Adipocyte (in vitro differentiated cells): ENCODE data around the gene SNAP47.

Experiments
- DNase-seq: peaks from one replicate; pipeline ENCODE4 v3.0.0-alpha.2; 2015; ENCODE audit warnings: low read depth
- H3K27me3 ChIP-seq: replicated peaks from 2 replicates; pipeline ENCODE4 v1.7.0; 2013; ENCODE audit warnings: mild to moderate bottlenecking, low read length, moderate library complexity; ENCODE audit not compliant: control insufficient read depth, insufficient read depth
- H3K36me3 ChIP-seq: 2 replicates; pipeline ENCODE4 v1.7.0; 2013; ENCODE audit warnings: low read length, mild to moderate bottlenecking, moderate library complexity; ENCODE audit not compliant: control insufficient read depth, insufficient read depth, severe bottlenecking
- H3K4me1 ChIP-seq: 2 replicates; pipeline ENCODE4 v1.7.0; 2013; ENCODE audit warnings: mild to moderate bottlenecking, low read length, moderate library complexity; ENCODE audit not compliant: control insufficient read depth, insufficient read depth
- H3K4me3 ChIP-seq: 2 replicates; pipeline ENCODE4 v1.7.0; 2013; ENCODE audit warnings: mild to moderate bottlenecking, low read length, moderate library complexity
- H3K9ac ChIP-seq: 2 replicates; pipeline ENCODE4 v1.7.0; 2013; ENCODE audit warnings: mild to moderate bottlenecking, low read length, moderate library complexity
- H3K9me3 ChIP-seq: 2 replicates; pipeline ENCODE4 v1.7.0; 2013; ENCODE audit warnings: mild to moderate bottlenecking, low read length, moderate library complexity; ENCODE audit not compliant: control insufficient read depth

Gene SNAP47

DNA sequence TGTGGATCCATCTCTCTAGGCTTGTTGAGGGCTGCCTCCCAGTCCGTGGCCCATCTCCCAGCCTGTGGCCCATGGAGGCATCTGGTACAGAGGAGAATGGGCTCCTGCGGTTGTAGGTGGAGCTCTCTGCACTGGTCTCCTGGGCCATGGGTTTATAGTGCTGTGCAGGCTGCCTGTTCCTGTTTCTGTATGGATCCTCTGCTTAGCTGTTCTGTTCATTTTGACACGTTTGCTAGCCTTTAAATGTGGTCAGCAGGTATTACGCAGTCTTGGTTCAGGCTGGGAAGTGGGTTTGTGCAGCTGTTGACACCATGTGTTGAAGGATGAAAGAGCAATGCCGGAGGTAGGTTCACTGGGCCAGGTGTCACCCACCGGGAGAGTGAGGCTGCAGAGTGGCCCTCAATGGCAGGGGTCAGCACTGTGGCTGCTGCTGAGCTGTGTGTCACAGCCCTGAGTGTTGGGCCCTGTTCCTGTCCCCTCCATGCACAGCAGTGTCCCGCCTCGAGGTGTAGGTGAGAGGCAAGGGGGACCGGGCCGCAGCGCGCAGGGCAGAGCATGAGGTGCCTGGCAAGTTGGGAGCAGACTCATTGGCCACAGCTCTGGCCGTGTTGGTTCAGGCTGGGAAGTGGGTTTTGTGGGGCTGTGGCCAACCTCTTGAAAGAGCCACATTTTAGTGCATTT, 39.0 kb downstream of the SNAP47 start:
- H3K27me3 ChIP-seq, result no peaks in the 10 kb centered on the region
- no peak for DNase-seq

DNA sequence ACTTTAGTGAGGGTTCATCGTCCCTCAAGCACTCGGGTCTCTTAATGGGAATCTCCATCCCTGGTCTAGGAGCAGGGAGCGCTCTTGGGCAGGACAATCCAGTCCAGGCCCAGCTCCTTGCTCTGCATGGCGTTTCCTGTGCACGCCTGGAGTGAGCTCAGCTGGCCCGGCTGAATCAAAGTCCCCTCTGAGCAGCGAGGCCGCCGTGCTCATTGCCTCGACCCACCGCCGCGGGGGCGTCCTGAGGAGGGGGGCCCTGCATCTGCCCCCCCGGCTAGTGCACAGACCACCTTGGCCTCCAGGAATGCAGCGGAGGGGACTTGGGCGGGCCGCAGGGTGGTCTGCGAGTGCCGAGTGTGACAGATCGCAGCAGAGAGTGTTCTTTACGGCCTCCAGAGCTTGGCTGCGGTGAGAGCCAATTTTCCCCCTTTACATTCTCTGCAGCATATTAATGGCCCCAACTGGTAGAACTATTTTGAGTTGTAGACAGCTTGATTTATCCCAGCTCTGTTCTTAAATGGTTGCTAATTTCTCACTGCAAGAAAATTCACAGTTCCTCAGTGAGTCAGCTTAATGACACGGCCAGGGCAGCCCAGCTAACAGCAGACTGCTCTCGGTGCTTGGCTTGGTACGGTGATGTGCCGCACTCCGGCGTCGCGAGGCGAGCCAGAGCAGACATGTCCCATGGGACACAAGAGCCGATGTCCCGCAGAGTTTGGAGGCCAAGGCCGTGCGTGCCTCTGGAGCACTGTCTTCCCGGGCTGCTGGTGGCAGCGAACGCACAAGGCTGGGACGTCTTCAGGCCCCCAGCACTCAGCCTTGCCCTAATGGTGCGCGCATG, 39.8 kb downstream of the SNAP47 start:
- H3K4me3 ChIP-seq, result no peak overlapping the region
- H3K9me3 ChIP-seq, result no peaks in the 10 kb centered on the region
- H3K27me3 ChIP-seq, result no peaks in the 10 kb centered on the region
- DNase-seq, result no peak
- H3K4me1 ChIP-seq, result peaks cover 15% of the 10 kb centered on the region
- peaks cover 25% of the 10 kb centered on the region for H3K36me3 ChIP-seq
- H3K9ac ChIP-seq, result no peak overlapping the region

More for the DNA sequence above, 39.0 kb downstream of the SNAP47 start:
- Histone ChIP-seq H3K4me3 (no peak overlapping the region), H3K4me1 (peaks cover 15% of the 10 kb centered on the region), H3K9me3 (no peaks in the 10 kb centered on the region), H3K36me3 (peaks cover 27% of the 10 kb centered on the region), H3K9ac (no peak overlapping the region)

DNA sequence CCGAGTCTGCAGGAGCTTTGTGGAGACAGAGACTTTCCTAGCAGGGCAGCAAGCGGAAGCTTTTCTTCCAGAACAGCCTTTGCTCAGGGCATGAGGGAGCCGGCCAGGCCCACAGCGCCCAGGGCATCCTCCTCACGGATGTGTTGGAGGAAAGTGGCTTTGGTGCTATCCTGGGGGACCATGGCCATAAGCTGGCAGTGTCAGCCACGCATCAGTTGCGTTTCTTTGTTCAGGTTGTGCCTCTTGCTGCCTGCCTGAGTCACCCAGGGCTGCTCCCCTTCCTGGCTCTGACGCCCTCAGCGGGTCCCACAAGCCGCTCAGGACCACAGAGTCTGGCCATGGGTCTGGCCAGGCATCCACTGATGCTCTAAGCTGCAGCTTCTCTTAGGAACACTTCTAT, 40.6 kb downstream of the SNAP47 start:
- Histone ChIP-seq H3K36me3 (peaks cover 18% of the 10 kb centered on the region), H3K4me1 (peaks cover 15% of the 10 kb centered on the region), H3K9me3 (no peaks in the 10 kb centered on the region), H3K9ac (no peak overlapping the region), H3K4me3 (no peak overlapping the region), H3K27me3 (no peaks in the 10 kb centered on the region)
- DNase-seq, result no peak

DNA sequence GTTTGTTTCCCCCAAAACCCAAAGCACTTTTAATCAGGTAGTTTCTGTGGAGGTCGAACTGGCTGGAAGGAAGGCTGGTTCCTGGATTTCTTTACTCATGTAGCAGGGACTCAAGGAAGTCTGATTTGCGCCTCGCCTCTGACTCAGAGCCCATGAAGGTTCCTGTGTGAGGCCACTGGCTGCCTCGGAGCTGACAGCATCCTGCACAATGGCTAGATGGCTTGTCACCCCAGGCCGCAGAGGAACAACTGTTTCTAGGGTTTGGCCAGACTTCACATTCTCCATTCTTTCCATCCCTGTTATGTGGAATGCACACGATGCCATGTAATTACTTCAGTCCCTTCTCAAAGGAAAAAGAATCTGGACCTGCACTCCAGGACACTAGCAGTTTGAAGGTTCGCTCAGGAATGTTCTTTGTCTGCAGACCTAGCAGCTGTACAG, 41.1 kb downstream of the SNAP47 start:
- Histone ChIP-seq H3K9me3 (no peaks in the 10 kb centered on the region), H3K4me1 (peaks cover 15% of the 10 kb centered on the region), H3K4me3 (no peak overlapping the region), H3K9ac (no peak overlapping the region), H3K36me3 (peaks cover 14% of the 10 kb centered on the region), H3K27me3 (no peaks in the 10 kb centered on the region)
- DNase-seq, result peak; percentile 81

DNA sequence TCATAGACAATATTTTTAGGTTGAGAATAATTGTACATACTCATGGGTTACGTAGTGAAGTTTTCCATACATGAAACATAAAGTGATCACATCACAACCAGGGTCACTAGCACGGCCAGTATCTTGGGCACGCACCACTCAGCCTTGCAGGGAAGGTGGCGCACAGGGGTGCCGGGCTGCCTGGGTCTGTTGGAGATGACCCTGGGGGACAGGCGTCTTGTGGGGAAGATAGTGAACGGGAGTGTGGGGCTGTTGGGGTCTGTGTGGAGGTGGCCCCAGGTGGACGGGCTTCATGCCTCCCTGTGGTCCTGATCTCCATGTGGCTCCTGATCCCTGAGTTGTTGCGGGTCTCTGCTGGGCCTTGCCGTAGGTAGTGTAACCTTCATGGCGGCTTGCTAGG, 41.9 kb downstream of the SNAP47 start:
- peaks cover 15% of the 10 kb centered on the region for H3K4me1 ChIP-seq
- H3K9ac ChIP-seq, result no peak overlapping the region
- H3K4me3 ChIP-seq, result no peak overlapping the region
- no peaks in the 10 kb centered on the region for H3K27me3 ChIP-seq
- peaks cover 12% of the 10 kb centered on the region for H3K36me3 ChIP-seq
- DNase-seq, result no peak
- no peaks in the 10 kb centered on the region for H3K9me3 ChIP-seq

DNA sequence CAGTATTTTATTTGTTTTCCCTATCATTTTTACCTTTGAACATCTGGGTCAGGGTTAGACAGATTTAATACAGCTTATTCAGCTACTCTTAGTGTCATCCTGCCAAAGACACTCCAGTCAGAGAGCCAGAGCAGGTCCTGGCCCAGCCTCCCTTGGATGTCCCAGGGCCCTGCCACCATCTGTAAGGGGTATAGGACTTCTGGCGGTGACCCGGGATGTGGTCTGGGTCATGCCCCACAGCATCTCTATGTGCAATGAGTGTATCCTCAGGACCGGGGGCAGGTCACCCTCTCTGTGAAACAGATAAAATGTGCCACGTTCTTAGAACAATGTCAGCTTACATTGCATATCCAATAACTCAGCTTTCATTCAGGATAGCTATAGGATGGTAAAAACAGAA, 42.4 kb downstream of the SNAP47 start:
- Histone ChIP-seq H3K9ac (no peak overlapping the region), H3K9me3 (no peaks in the 10 kb centered on the region), H3K4me3 (no peak overlapping the region), H3K27me3 (no peaks in the 10 kb centered on the region), H3K36me3 (peaks cover 8% of the 10 kb centered on the region), H3K4me1 (peaks cover 15% of the 10 kb centered on the region)
- no peak for DNase-seq

DNA sequence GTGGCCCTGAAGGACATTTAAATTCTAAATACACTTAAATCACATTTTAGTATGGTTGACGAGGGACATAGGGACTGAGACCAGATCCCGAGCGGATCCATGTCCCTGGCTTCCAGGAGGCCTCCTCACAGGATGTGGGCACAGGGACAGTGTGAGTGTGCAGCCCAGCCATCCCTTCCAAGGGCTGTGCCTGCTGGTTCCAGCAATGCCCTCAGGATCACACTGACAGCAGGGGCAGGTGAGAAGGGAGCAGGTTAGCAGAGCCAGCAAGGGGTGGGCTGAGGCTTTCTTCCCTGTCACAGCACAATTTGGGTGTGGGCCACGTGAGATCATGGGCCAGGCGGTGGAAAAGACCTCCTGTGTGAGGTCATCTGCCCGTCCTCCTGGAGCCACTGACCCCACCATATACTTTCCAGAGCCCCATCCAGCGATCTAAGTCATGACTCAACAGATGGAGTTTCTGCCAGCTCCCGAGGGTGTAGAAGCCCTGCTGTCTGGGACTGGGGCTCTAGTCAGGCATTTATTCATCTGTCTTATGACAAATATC, 43.2 kb downstream of the SNAP47 start:
- Histone ChIP-seq H3K9ac (no peak overlapping the region), H3K36me3 (peaks cover 8% of the 10 kb centered on the region), H3K9me3 (no peaks in the 10 kb centered on the region), H3K4me3 (no peak overlapping the region), H3K4me1 (peaks cover 15% of the 10 kb centered on the region), H3K27me3 (no peaks in the 10 kb centered on the region)
- peak; percentile 64 for DNase-seq

DNA sequence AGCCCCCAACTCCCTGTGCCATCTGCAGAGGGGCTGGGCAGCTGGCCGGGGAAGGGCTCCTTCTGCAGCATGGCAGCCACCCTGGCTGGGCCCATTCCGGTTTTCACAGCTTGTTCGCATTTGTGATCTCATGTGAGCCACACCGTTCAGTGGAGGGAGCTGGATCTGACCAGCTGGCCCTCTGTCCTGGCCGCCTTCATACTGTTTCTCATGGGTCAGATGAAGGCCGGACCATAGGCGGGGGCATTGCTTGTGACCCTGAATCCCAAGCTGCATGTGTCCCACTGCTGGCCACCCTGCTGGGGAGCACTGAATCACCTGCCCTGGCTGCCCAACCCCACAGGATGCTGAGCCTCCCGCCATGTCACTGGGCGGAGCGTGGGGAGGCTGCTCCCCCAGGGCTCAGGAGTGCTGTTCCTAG, 43.8 kb downstream of the SNAP47 start:
- Histone ChIP-seq H3K9me3 (no peaks in the 10 kb centered on the region), H3K27me3 (no peaks in the 10 kb centered on the region), H3K9ac (no peak overlapping the region), H3K36me3 (peaks cover 8% of the 10 kb centered on the region), H3K4me3 (no peak overlapping the region), H3K4me1 (peaks cover 15% of the 10 kb centered on the region)
- no peak for DNase-seq

DNA sequence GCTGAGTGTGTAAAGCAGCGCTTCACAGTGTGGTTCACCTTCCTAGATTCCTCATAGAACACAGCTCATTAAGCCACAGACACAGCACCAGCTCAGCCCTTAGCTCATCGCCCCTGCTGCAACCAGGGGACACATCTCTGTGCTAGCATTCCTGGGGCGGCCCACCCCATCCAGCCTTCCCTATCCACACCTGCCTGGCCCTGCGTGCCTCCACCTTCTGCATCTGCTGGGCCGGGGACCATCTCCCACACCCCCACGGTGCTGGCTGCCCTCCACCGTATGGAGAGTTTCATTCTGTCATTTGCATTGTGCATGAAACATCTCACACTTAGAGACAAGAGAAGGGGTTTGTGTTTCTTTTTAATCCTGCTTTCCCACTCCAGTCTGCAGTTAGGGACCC, 44.5 kb downstream of the SNAP47 start:
- no peak overlapping the region for H3K9ac ChIP-seq
- no peak for DNase-seq
- no peaks in the 10 kb centered on the region for H3K9me3 ChIP-seq
- no peaks in the 10 kb centered on the region for H3K27me3 ChIP-seq
- H3K36me3 ChIP-seq, result peaks cover 8% of the 10 kb centered on the region
- H3K4me3 ChIP-seq, result no peak overlapping the region
- H3K4me1 ChIP-seq, result peaks cover 13% of the 10 kb centered on the region

DNA sequence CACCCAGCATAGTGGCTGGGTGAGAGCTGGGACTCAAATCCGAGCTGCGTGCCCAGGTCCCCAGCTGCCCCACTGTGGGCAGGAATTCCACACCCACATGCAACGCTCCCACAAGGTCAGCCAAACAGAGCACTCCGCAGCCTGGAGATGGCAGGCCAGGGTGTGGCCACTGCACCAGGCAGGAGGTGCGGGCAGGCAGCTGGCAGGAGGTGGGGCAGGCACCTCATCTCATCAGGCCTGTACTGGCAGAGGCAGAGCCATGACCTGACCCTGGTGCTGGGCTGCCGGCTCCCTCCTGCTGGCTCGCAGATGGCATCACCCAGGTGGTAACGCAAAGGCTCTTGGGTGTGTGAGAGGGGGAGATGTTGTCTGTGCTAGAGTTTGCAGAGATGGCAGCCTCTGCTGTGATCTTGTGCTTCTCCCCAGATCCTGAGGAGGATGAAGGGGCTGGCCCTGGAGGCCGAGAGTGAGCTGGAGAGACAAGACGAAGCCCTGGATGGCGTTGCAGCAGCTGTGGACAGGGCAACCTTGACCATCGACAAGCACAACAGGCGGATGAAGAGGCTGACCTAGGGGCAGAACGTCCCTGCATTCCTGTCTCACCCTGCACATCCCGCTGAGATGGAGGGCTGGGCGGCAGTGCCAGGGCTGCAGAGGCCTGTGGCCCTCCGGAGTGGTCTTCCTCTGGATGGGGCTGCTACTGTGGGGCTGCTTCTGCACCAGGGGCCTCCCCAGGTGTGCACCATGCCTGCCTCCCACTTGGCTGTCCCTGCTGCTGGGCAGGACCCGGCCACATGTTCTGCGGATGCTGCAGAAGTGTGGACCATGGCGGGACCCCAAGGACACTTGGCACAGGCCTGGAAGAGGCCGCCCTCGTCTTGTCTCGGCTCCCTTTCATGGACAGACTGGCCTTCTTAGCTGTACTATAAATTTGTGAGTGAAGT, 45.1 kb downstream of the SNAP47 start:
- DNase-seq, result no peak
- no peaks in the 10 kb centered on the region for H3K27me3 ChIP-seq

More for the DNA sequence above, 45.1 kb downstream of the SNAP47 start:
- H3K36me3 ChIP-seq, result peaks cover 8% of the 10 kb centered on the region
- H3K9ac ChIP-seq, result no peak overlapping the region
- H3K4me3 ChIP-seq, result no peak overlapping the region
- no peaks in the 10 kb centered on the region for H3K9me3 ChIP-seq
- peaks cover 9% of the 10 kb centered on the region for H3K4me1 ChIP-seq
